ENCODE measurements around the gene MTX2.

The MTX2 gene

GRCh38 chr2:176269319-176270099 is at the start of gene MTX2:
Gene MTX2, plus strand, starts transcription at chr2:176269442. Its CDS starts 188 bp downstream, at chr2:176269630.
- peak; percentile 88 for DNase-seq

GRCh38 chr2:176227874-176228273 is 41.4 kb upstream of the MTX2 start:
- DNase-seq: no peak

GRCh38 chr2:176234156-176234555 is 35.1 kb upstream of the MTX2 start:
- DNase-seq: no peak

GRCh38 chr2:176234940-176235339 is 34.3 kb upstream of the MTX2 start:
- DNase-seq: no peak

- DNase-seq: no peak
Measured at GRCh38 chr2:176237456-176237855, 31.8 kb upstream of the MTX2 start.

GRCh38 chr2:176239031-176239430 is 30.2 kb upstream of the MTX2 start:
- no peak for DNase-seq

GRCh38 chr2:176240301-176240700 is 28.9 kb upstream of the MTX2 start:
- no peak for DNase-seq

- DNase-seq: no peak
Measured at GRCh38 chr2:176242276-176242675, 27.0 kb upstream of the MTX2 start.

GRCh38 chr2:176246331-176246730 is 22.9 kb upstream of the MTX2 start:
- no peak for DNase-seq

GRCh38 chr2:176247859-176248258 is 21.4 kb upstream of the MTX2 start:
- DNase-seq: no peak

- DNase-seq: no peak
Measured at GRCh38 chr2:176251928-176252327, 17.3 kb upstream of the MTX2 start.

GRCh38 chr2:176260689-176261088 is 8.6 kb upstream of the MTX2 start:
- DNase-seq: no peak

GRCh38 chr2:176261136-176261535 is 8.1 kb upstream of the MTX2 start:
- no peak for DNase-seq

GRCh38 chr2:176268976-176269318 is 295 bp upstream of the MTX2 start:
- DNase-seq: no peak

GRCh38 chr2:176270100-176270750 is 983 bp downstream of the MTX2 start:
- no peak for DNase-seq

GRCh38 chr2:176272870-176273459 is 3.7 kb downstream of the MTX2 start:
- DNase-seq: no peak

GRCh38 chr2:176278927-176279326 is 9.7 kb downstream of the MTX2 start:
- DNase-seq: no peak

GRCh38 chr2:176280156-176280555 is 10.9 kb downstream of the MTX2 start:
- DNase-seq: no peak

- DNase-seq: no peak
Measured at GRCh38 chr2:176280867-176281658, 11.8 kb downstream of the MTX2 start.

- DNase-seq: no peak
Measured at GRCh38 chr2:176283291-176284068, 14.2 kb downstream of the MTX2 start.

- DNase-seq: no peak
Measured at GRCh38 chr2:176284461-176285049, 15.3 kb downstream of the MTX2 start.

- no peak for DNase-seq
Measured at GRCh38 chr2:176285321-176285720, 16.1 kb downstream of the MTX2 start.
